ENCODE results near the gene CWC22. TPM values are rescaled to one million over a fixed set of nuclear protein-coding genes. Genes with fewer than 3 reads are reported as not detected.
"Not testable (repeated sequence)": the region's sequence is repeated elsewhere in the genome, so short reads cannot be mapped to it uniquely, and the experiment has no call there.

Gene CWC22
- total RNA-seq, 2 donors from 2014 or later: 21.5 to 24.2 TPM

GRCh38 chr2:179950391-179950790, 56.7 kb downstream of the CWC22 start:
- H3K9me3 Mint-ChIP-seq: no peaks in the 10 kb centered on the region
- ATAC-seq (replicated peaks): no peak
- no peaks in the 10 kb centered on the region for H3K27me3 Mint-ChIP-seq
- no peaks in the 10 kb centered on the region for H3K4me1 Mint-ChIP-seq
- no peak overlapping the region for H3K4me3 Mint-ChIP-seq
- no peak overlapping the region for H3K27ac Mint-ChIP-seq
- peaks cover 97% of the 10 kb centered on the region for H3K36me3 Mint-ChIP-seq (ENCODE audit: low read depth)

GRCh38 chr2:179949438-179949837, 57.7 kb downstream of the CWC22 start:
- H3K27ac Mint-ChIP-seq: no peak overlapping the region
- H3K9me3 Mint-ChIP-seq: no peaks in the 10 kb centered on the region
- peaks cover 97% of the 10 kb centered on the region for H3K36me3 Mint-ChIP-seq (ENCODE audit: low read depth)
- no peak overlapping the region for H3K4me3 Mint-ChIP-seq
- no peaks in the 10 kb centered on the region for H3K27me3 Mint-ChIP-seq
- no peak for ATAC-seq (replicated peaks)
- H3K4me1 Mint-ChIP-seq: no peaks in the 10 kb centered on the region

GRCh38 chr2:179948058-179948457, 59.0 kb downstream of the CWC22 start:
- Mint-ChIP-seq H3K27me3 (no peaks in the 10 kb centered on the region), H3K4me1 (no peaks in the 10 kb centered on the region), H3K4me3 (no peak overlapping the region), H3K27ac (no peak overlapping the region), H3K9me3 (no peaks in the 10 kb centered on the region), H3K36me3 (ENCODE audit: low read depth) (peaks cover 93% of the 10 kb centered on the region)
- no peak for ATAC-seq (replicated peaks)

DNA sequence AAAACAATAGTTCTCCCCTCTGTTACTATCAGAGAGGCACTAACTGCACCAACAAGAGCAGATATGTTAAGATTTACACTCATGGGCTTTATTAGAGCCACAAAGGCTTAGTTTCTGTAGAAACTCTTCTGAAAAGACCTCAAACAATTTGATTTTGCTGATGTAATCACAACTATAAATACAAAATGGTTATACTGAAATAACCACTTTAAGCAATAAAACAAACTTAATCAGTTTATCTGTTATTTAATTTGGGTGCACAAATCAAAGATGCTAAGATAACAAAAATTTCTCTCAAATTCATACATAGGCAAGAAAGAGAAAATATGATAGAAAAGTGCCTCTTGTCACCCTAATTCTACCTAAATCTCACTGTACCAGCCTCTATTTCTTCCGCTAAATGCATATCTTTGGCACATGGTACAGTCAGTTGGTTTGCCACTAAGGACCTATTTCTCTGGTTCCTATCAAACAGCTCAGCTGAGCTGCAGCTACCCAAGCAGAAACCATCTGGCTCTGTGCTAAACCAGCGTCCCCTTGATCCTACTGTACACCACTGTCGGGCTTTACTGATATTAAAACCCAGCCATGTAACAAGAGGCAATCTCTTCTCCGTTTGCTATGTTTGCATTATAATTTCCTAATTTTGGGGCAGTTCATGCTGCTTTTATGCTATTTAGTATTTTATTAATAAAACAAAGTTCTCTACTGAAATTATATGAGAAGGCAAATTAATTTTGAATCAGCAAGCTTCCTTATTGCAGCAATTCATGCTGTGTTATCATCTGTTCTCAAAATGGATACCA, 60.1 kb downstream of the CWC22 start:
- no peak overlapping the region for H3K4me3 Mint-ChIP-seq
- no peak for ATAC-seq (replicated peaks)
- no peaks in the 10 kb centered on the region for H3K4me1 Mint-ChIP-seq
- H3K9me3 Mint-ChIP-seq: no peaks in the 10 kb centered on the region
- H3K36me3 Mint-ChIP-seq (ENCODE audit: low read depth): peaks cover 82% of the 10 kb centered on the region
- no peak overlapping the region for H3K27ac Mint-ChIP-seq
- no peaks in the 10 kb centered on the region for H3K27me3 Mint-ChIP-seq

- no peak for ATAC-seq (replicated peaks)
- Mint-ChIP-seq H3K27ac (no peak overlapping the region), H3K36me3 (ENCODE audit: low read depth) (peaks cover 76% of the 10 kb centered on the region), H3K4me1 (no peaks in the 10 kb centered on the region), H3K9me3 (no peaks in the 10 kb centered on the region), H3K4me3 (no peak overlapping the region), H3K27me3 (no peaks in the 10 kb centered on the region)
These were observed 60.8 kb downstream of the CWC22 start for GRCh38 chr2:179946346-179946745.

DNA sequence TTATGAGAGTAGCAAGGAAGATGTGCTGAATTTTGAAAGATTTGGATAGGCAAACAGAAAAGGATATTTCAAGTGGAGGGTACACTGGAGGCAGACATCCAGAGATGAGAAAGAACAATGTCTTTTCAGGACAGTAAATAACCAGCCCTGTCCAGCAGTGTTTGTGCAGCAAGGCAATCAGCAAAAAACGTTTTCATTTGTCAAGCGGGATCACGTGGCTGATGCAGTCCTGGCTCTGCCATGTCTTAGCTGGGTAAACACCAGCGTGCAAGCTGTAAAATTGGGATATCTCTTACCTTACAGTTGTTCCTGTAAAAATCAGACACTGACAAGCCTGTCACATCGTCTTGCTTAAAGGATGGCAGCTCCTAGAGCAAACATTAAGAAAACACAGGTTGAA, 67.8 kb downstream of the CWC22 start:
- Mint-ChIP-seq H3K4me1 (no peaks in the 10 kb centered on the region), H3K4me3 (no peak overlapping the region), H3K36me3 (ENCODE audit: low read depth) (peaks cover 21% of the 10 kb centered on the region), H3K27ac (no peak overlapping the region), H3K9me3 (no peaks in the 10 kb centered on the region), H3K27me3 (no peaks in the 10 kb centered on the region)
- ATAC-seq (replicated peaks): no peak

- H3K36me3 Mint-ChIP-seq (ENCODE audit: low read depth): peaks cover 25% of the 10 kb centered on the region
- no peaks in the 10 kb centered on the region for H3K4me1 Mint-ChIP-seq
- H3K4me3 Mint-ChIP-seq: no peak overlapping the region
- no peak for ATAC-seq (replicated peaks)
- no peaks in the 10 kb centered on the region for H3K27me3 Mint-ChIP-seq
- H3K9me3 Mint-ChIP-seq: no peaks in the 10 kb centered on the region
- no peak overlapping the region for H3K27ac Mint-ChIP-seq
These were observed 69.1 kb downstream of the CWC22 start for GRCh38 chr2:179938026-179938425.

DNA sequence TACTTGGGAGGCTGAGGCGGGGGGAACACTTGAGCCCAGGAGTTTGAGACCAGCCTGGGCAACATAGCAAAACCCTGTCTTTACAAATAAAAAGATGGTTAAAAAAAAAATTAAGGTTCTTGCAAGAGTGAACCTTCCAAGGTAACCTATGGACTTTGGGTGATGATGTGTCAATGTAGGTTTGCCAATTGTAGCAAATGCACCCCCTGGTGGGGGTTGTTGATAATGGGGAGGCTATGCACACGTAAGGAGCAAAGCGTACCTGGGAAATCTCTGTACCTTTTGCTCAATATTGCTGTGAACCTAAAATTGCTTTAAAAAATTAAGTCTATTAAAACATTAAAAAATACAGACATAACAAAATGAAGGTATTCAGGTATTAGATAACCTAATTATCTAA, 70.4 kb downstream of the CWC22 start:
- H3K4me3 Mint-ChIP-seq: no peak overlapping the region
- H3K27ac Mint-ChIP-seq: no peak overlapping the region
- no peaks in the 10 kb centered on the region for H3K27me3 Mint-ChIP-seq
- H3K36me3 Mint-ChIP-seq (ENCODE audit: low read depth): peaks cover 28% of the 10 kb centered on the region
- peaks cover under 1% of the 10 kb centered on the region for H3K9me3 Mint-ChIP-seq
- no peaks in the 10 kb centered on the region for H3K4me1 Mint-ChIP-seq
- ATAC-seq (replicated peaks): no peak

- ATAC-seq (replicated peaks): no peak
- H3K27ac Mint-ChIP-seq: no peak overlapping the region
- no peak overlapping the region for H3K4me3 Mint-ChIP-seq
- peaks cover 28% of the 10 kb centered on the region for H3K36me3 Mint-ChIP-seq (ENCODE audit: low read depth)
- H3K9me3 Mint-ChIP-seq: peaks cover 6% of the 10 kb centered on the region
- no peaks in the 10 kb centered on the region for H3K4me1 Mint-ChIP-seq
- no peaks in the 10 kb centered on the region for H3K27me3 Mint-ChIP-seq
These were observed 71.0 kb downstream of the CWC22 start for GRCh38 chr2:179936141-179936540.

- Mint-ChIP-seq H3K27ac (no peak overlapping the region), H3K4me3 (no peak overlapping the region)
These were observed 74.3 kb downstream of the CWC22 start for GRCh38 chr2:179932786-179933185.

DNA sequence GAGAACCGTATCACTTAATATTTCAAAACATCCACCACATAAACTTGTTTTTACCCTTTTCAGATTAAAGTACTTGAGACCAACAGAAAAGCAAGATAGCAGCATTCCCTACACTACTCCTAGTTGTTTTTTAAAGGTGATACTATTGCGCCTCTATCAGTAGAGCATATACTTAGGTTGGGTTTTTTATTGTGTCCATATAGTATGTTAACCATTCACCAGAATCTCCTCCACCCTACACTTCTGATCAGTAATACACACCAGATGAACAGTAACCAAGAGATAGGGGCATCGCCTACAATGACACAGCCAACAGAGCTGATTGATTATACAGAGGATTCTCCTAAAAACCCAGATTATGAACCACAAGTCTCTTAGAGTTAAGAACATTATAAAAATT, 75.6 kb downstream of the CWC22 start:
- Mint-ChIP-seq H3K27ac (no peak overlapping the region), H3K36me3 (ENCODE audit: low read depth) (peaks cover 28% of the 10 kb centered on the region), H3K4me1 (no peaks in the 10 kb centered on the region), H3K4me3 (no peak overlapping the region), H3K27me3 (no peaks in the 10 kb centered on the region), H3K9me3 (peaks cover 22% of the 10 kb centered on the region)
- no peak for ATAC-seq (replicated peaks)

More at GRCh38 chr2:179932786-179933185, 74.3 kb downstream of the CWC22 start:
- peaks cover 28% of the 10 kb centered on the region for H3K36me3 Mint-ChIP-seq (ENCODE audit: low read depth)
- no peak for ATAC-seq (replicated peaks)
- H3K9me3 Mint-ChIP-seq: peaks cover 12% of the 10 kb centered on the region
- no peaks in the 10 kb centered on the region for H3K4me1 Mint-ChIP-seq
- H3K27me3 Mint-ChIP-seq: no peaks in the 10 kb centered on the region

DNA sequence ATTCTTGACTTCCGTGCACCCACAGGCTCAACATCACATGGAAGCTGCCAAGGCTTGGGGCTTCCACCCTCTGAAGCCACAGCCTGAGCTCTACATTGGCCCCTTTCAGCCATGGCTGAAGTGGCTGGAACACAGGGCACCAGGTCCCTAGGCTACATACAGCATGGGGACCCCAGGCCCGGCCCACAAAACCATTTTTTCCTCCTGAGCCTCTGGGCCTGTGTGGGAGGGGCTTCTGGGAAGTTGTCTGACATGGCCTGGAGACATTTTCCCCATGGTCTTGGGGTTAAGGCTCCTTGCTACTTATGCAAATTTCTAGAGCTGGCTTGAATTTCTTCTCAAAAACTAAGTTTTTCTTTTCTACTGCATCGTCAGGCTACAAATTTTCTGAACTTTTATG, 77.1 kb downstream of the CWC22 start:
- peaks cover 22% of the 10 kb centered on the region for H3K9me3 Mint-ChIP-seq
- not testable (repeated sequence) for H3K4me3 Mint-ChIP-seq; ATAC-seq (replicated peaks); H3K27me3 Mint-ChIP-seq; H3K27ac Mint-ChIP-seq; H3K4me1 Mint-ChIP-seq
- peaks cover 23% of the 10 kb centered on the region for H3K36me3 Mint-ChIP-seq (ENCODE audit: low read depth)

GRCh38 chr2:179927041-179927440, 80.1 kb downstream of the CWC22 start:
- H3K27ac Mint-ChIP-seq: no peak overlapping the region
- H3K27me3 Mint-ChIP-seq: no peaks in the 10 kb centered on the region
- no peaks in the 10 kb centered on the region for H3K4me1 Mint-ChIP-seq
- H3K9me3 Mint-ChIP-seq: peaks cover 22% of the 10 kb centered on the region
- H3K36me3 Mint-ChIP-seq (ENCODE audit: low read depth): no peaks in the 10 kb centered on the region
- no peak overlapping the region for H3K4me3 Mint-ChIP-seq
- no peak for ATAC-seq (replicated peaks)

DNA sequence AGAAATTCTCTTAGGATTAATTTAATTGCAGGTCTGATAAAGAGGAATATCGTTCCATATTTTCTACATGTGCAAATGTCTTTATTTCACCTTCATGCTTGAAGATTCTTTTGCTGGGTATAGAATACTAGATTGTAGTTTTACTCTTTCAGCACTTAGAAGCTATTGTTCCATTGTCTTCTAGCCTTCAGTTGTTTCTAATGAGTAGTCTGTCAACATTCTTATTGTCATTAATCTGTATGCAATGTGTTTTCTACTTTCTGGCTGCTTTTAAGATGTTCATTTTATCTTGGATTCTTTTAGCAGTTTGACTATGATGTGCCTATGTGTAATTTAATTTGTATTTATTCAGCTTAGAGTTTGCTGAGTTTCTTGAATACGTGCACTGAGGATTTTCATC, 81.4 kb downstream of the CWC22 start:
- H3K9me3 Mint-ChIP-seq: peaks cover 15% of the 10 kb centered on the region
- no peaks in the 10 kb centered on the region for H3K4me1 Mint-ChIP-seq
- H3K4me3 Mint-ChIP-seq: no peak overlapping the region
- H3K27me3 Mint-ChIP-seq: no peaks in the 10 kb centered on the region
- no peak for ATAC-seq (replicated peaks)
- H3K36me3 Mint-ChIP-seq (ENCODE audit: low read depth): no peaks in the 10 kb centered on the region
- no peak overlapping the region for H3K27ac Mint-ChIP-seq

GRCh38 chr2:179917272-179917671, 89.8 kb downstream of the CWC22 start:
- no peak overlapping the region for H3K4me3 Mint-ChIP-seq
- H3K27me3 Mint-ChIP-seq: no peaks in the 10 kb centered on the region
- no peaks in the 10 kb centered on the region for H3K4me1 Mint-ChIP-seq
- ATAC-seq (replicated peaks): no peak
- no peaks in the 10 kb centered on the region for H3K36me3 Mint-ChIP-seq (ENCODE audit: low read depth)
- no peak overlapping the region for H3K27ac Mint-ChIP-seq
- no peaks in the 10 kb centered on the region for H3K9me3 Mint-ChIP-seq

Data from activated T-helper 17 cell treated with anti-CD3 and anti-CD28 coated beads, Interleukin-2, amount 50 U/mL, for 72 hours (primary cell).